NT2/D1 (cell line): ENCODE data around the gene TRMT10C.
"Not testable (repeated sequence)": the region's sequence is repeated elsewhere in the genome, so short reads cannot be mapped to it uniquely, and the experiment has no call there.

ENCODE experiments used
- DNase-seq: peaks from one replicate; pipeline ENCODE4 v3.0.0-alpha.2; 2011; ENCODE audit warnings: low read depth, low spot score
- H3K27me3 ChIP-seq: 2 replicates; pipeline ENCODE4 v1.6.0; 2011; ENCODE audit warnings: mild to moderate bottlenecking; ENCODE audit not compliant: insufficient read length, insufficient read depth
- H3K36me3 ChIP-seq: 2 replicates; pipeline ENCODE4 v1.6.1; 2011; ENCODE audit warnings: mild to moderate bottlenecking, low read length, mixed read lengths; ENCODE audit not compliant: insufficient read depth, insufficient read length
- H3K4me1 ChIP-seq: 2 replicates; pipeline ENCODE4 v1.5.1; 2011; ENCODE audit not compliant: insufficient read depth, insufficient read length
- H3K4me3 ChIP-seq: 2 replicates; pipeline ENCODE4 v1.5.1; 2011; ENCODE audit warnings: low read depth; ENCODE audit not compliant: insufficient read length
- H3K9ac ChIP-seq: 2 replicates; pipeline ENCODE4 v1.6.0; 2011; ENCODE audit warnings: low read depth; ENCODE audit not compliant: insufficient read length
- H3K9me3 ChIP-seq: 2 replicates; pipeline ENCODE4 v1.5.1; 2011; ENCODE audit warnings: mild to moderate bottlenecking, low read length; ENCODE audit not compliant: insufficient read depth
- SUZ12 ChIP-seq: IDR thresholded peaks from 2 replicates; pipeline ENCODE4 v1.6.1; 2011; ENCODE audit not compliant: insufficient read length, insufficient read depth; ENCODE audit errors: extremely low read depth
- YY1 ChIP-seq: IDR thresholded peaks from 2 replicates; pipeline ENCODE4 v1.6.1; 2011; ENCODE audit not compliant: insufficient read length, insufficient read depth
- ZNF274 ChIP-seq: IDR thresholded peaks from 2 replicates; pipeline ENCODE4 v1.6.1; 2011; ENCODE audit warnings: mild to moderate bottlenecking, low read depth, low read length

The TRMT10C gene

GRCh38 chr3:101535221-101535620 is 26.4 kb upstream of the TRMT10C start:
- TF ChIP-seq YY1 (no peak), ZNF274 (no peak), SUZ12 (no peak)
- Histone ChIP-seq H3K9ac (no peak overlapping the region), H3K4me1 (no peaks in the 10 kb centered on the region), H3K4me3 (no peak overlapping the region), H3K36me3 (no peaks in the 10 kb centered on the region), H3K9me3 (peaks cover 9% of the 10 kb centered on the region), H3K27me3 (no peaks in the 10 kb centered on the region)
- DNase-seq = no peak

GRCh38 chr3:101536266-101536665 is 25.4 kb upstream of the TRMT10C start:
- Histone ChIP-seq H3K4me1 (no peaks in the 10 kb centered on the region), H3K36me3 (no peaks in the 10 kb centered on the region), H3K27me3 (no peaks in the 10 kb centered on the region), H3K4me3 (no peak overlapping the region), H3K9ac (no peak overlapping the region), H3K9me3 (peaks cover 12% of the 10 kb centered on the region; the same call in 1 of the 2 replicates)
- DNase-seq = no peak
- no peak for TF ChIP-seq SUZ12
- no peak for TF ChIP-seq ZNF274
- no peak for TF ChIP-seq YY1

GRCh38 chr3:101536955-101537354 is 24.7 kb upstream of the TRMT10C start:
- DNase-seq = not testable (repeated sequence)

DNA sequence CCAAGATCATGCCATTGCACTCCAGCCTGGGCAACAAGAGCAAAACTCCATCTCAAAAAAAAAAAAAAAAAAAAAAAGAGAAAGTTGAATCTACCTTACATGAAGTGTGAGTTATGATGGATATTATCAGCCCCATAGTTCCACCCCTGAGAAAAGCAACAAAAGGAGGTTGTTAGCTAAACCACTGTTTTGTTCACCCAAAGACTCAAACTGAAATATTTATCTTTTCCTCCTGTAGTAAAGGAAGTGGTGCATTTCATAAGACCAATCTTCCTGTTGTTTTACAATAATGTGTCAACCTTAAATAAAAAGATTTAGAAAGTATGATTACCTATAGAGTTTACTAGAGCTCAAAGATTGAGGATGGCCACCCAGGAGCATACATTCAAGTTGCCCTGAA is 18.7 kb upstream of the TRMT10C start:
- no peak overlapping the region for H3K4me3 ChIP-seq
- no peak for DNase-seq
- H3K36me3 ChIP-seq = no peaks in the 10 kb centered on the region
- no peak for TF ChIP-seq ZNF274
- no peak for TF ChIP-seq SUZ12
- TF ChIP-seq YY1 = no peak
- H3K4me1 ChIP-seq = no peaks in the 10 kb centered on the region
- H3K27me3 ChIP-seq = no peaks in the 10 kb centered on the region
- H3K9ac ChIP-seq = no peak overlapping the region
- H3K9me3 ChIP-seq = peaks cover 20% of the 10 kb centered on the region; the same call in 1 of the 2 replicates

More at GRCh38 chr3:101536955-101537354, 24.7 kb upstream of the TRMT10C start:
- not testable (repeated sequence) for H3K9ac ChIP-seq, H3K4me1 ChIP-seq, H3K36me3 ChIP-seq, H3K4me3 ChIP-seq, H3K27me3 ChIP-seq
- H3K9me3 ChIP-seq = peaks cover 18% of the 10 kb centered on the region; the same call in 1 of the 2 replicates

DNA sequence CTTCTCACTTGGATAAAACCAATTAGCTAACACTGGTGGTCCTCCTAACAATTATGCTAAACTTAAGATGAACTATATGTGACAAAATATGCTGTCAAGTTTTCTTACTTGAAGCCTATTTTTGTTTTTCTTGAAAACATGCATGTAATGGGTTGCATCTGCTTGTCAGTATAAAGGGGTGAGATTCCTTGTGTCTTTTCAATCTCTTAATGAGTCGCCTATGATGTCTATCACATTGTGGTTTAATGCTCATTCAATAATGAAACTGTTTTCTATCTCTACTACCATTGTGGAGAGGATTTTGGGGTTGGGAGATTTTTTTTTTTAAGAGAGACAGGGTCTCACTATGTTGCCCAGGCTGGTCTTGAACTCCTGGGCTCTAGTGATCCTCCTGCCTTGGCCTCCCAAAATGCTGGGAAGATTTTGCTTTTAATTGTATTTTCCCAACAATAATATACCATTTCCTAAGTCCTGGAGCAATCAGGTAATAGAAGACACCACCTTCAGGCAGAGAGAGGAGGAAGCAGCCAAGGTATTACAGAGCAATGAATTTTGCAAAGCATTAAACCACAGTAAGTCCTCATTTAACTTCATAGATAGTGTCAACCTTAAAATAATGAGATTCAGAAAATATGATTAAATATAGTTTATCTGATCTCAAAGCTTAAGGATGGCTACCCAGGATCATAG is 17.4 kb upstream of the TRMT10C start:
- no peak overlapping the region for H3K4me3 ChIP-seq
- TF ChIP-seq SUZ12 (no peak), ZNF274 (no peak)
- H3K36me3 ChIP-seq = no peaks in the 10 kb centered on the region
- H3K4me1 ChIP-seq = no peaks in the 10 kb centered on the region
- H3K27me3 ChIP-seq = no peaks in the 10 kb centered on the region
- no peak overlapping the region for H3K9ac ChIP-seq
- H3K9me3 ChIP-seq = peaks cover 20% of the 10 kb centered on the region; the same call in 1 of the 2 replicates
- no peak for DNase-seq

GRCh38 chr3:101548527-101549105 is 13.1 kb upstream of the TRMT10C start:
- no peaks in the 10 kb centered on the region for H3K4me1 ChIP-seq
- peaks cover 34% of the 10 kb centered on the region; the same call in 1 of the 2 replicates for H3K9me3 ChIP-seq
- no peak overlapping the region for H3K9ac ChIP-seq
- no peak overlapping the region for H3K4me3 ChIP-seq
- no peaks in the 10 kb centered on the region for H3K36me3 ChIP-seq
- no peak for DNase-seq
- no peaks in the 10 kb centered on the region for H3K27me3 ChIP-seq
- TF ChIP-seq ZNF274 = no peak
- no peak for TF ChIP-seq SUZ12
- no peak for TF ChIP-seq YY1

DNA sequence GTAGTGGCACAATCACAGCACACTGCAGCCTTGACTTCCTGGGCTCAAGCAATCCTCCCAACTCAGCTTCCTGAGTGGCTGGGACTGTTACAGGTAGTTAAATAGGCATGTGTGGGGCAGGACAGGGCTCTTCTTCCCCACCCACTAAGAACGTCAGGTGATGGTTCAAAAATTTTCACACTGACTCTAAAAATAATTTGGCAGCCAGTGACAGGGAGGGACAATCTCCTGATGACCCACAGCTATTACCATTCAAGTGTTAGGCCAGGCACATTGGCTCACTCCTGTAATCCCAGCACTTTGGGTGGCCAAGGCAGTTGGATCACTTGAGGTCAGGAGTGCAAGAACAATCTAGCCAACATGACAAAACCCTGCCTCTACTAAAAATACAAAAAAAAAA is 12.2 kb upstream of the TRMT10C start:
- no peak overlapping the region for H3K9ac ChIP-seq
- no peak for TF ChIP-seq ZNF274
- no peak for TF ChIP-seq SUZ12
- TF ChIP-seq YY1 = no peak
- no peak overlapping the region for H3K4me3 ChIP-seq
- peaks cover 43% of the 10 kb centered on the region; the same call in 1 of the 2 replicates for H3K9me3 ChIP-seq
- H3K27me3 ChIP-seq = no peaks in the 10 kb centered on the region
- DNase-seq = no peak
- no peaks in the 10 kb centered on the region for H3K36me3 ChIP-seq
- H3K4me1 ChIP-seq = no peaks in the 10 kb centered on the region

DNA sequence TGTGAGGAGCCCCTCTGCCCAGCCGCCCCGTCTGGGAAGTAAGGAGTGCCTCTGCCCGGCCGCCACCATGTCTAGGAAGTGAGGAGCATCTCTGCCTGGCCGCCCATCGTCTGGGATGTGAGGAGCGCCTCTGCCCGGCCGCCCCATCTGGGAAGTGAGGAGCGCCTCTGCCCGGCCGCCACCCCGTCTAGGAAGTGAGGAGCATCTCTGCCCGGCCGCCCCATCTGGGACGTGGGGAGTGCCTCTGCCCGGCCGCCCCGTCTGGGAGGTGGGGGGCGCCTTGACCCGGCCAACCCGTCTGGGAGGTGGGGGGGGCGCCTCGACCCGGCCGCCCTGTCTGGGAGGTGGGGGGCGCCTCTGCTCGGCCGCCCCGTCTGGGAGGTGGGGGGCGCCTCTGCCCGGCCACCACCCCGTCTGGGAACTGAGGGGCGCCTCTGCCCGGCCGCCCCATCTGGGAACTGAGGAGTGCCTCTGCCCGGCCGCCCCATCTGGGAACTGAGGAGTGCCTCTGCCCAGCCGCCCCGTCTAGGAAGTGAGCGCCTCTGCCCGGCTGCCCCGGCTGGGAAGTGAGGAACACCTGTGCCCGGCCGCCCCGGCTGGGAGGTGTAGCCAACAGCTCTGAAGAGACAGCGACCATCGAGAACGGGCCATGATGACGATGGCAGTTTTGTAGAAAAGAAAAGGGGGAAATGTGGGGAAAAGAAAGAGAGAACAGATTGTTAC is 10.1 kb upstream of the TRMT10C start:
- H3K4me1 ChIP-seq, H3K9ac ChIP-seq, DNase-seq, H3K36me3 ChIP-seq, H3K4me3 ChIP-seq, H3K27me3 ChIP-seq: not testable (repeated sequence)
- H3K9me3 ChIP-seq = peaks cover 45% of the 10 kb centered on the region; the same call in 1 of the 2 replicates

GRCh38 chr3:101553381-101553780 is 8.3 kb upstream of the TRMT10C start:
- H3K36me3 ChIP-seq, H3K4me3 ChIP-seq, H3K27me3 ChIP-seq, H3K4me1 ChIP-seq, H3K9ac ChIP-seq: not testable (repeated sequence)
- peaks cover 45% of the 10 kb centered on the region; the same call in 1 of the 2 replicates for H3K9me3 ChIP-seq
- peak; percentile 69 for DNase-seq
